DMS 273 treated with DMSO at 0.1 percent for 48 hours (cell line): ENCODE results near the gene MORF4L2.

Experiments
- DNase-seq: peaks from one replicate; lab custom pipeline; 2025; lab: John Stamatoyannopoulos, UW

MORF4L2 gene, protein sequence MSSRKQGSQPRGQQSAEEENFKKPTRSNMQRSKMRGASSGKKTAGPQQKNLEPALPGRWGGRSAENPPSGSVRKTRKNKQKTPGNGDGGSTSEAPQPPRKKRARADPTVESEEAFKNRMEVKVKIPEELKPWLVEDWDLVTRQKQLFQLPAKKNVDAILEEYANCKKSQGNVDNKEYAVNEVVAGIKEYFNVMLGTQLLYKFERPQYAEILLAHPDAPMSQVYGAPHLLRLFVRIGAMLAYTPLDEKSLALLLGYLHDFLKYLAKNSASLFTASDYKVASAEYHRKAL

DNA sequence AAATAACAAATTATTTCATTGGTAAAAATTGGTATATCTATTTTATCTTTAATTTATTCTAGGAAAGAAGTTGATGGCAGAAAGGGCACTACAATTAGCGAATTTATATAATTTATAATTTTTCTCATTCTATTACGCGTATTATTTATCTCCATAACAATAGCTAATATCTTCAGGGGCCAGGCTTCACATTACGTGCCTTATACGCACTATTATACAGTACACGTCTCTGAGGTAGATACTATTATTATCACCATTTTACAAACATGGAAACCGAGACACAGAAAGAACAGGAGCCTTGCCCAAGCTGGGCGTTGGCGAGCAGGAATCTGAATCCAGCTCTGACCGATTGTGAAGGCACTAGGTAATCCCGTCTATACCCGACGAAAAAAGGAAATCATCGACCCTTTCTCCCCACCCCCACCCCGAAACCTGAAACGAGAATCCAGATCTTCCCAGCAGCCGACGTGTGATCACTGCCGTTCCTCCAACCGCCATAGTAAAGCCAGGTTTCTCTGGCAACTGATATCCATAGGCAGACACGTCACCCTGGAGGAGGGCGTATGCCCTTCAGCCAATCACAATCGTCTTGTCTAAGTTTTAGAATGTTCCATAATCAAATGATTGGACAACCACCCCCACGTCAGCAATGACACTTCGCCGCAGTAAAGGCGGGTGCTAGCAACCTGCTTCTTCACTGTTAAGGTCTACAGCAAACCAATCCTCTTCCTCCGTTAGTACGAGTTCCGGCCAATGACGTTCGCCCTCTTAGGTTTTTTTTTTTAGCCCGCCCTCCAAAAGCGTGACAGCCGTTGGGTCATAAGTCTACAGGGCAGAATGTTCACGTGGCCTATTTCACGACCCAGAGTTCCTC is at the start of gene MORF4L2:
MORF4L2 (minus strand) TSS at position 501 of the 874 bp plus-strand sequence. CDS start 9,672 bp downstream, outside the sequence.
- DNase-seq, result peak; percentile 96

GRCh38 chrX:103734125-103734760 is 47.7 kb upstream of the MORF4L2 start:
- DNase-seq, result no peak

- no peak for DNase-seq
Observed at GRCh38 chrX:103733017-103733416, 46.5 kb upstream of the MORF4L2 start.

DNA sequence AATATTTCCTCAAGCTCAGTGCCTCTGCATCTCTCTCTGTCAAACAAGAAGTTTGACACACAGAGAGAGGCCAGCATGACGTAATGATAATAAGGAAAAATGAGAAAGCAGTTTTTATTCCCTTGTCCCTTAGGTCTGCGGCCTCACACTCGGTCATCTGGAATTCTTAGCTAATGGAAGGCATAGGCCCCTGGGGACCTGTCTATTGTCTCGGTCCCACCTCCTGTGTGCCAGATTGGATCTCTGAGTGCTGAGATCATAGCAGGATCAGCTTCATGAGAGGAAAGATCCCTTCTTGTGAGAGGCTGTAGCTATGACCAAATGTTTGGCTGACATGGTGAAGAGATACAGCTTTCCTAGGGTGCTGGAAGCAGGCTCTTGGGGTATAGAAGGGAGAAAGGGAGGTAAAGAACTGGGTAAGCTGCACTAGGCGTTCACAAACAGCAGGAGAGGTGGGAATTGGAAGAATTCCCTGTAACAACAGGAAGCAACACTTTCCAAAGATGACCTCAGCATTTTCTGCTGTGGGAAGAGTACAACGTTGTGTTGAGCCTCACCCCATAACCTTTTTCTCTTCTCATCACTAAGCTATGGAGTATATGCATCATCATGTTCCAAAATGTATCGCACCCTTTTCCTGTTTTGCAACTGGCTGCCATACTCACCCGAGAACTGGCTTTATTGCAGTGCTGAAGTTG is 44.4 kb upstream of the MORF4L2 start:
- DNase-seq, result no peak

GRCh38 chrX:103730147-103730795 is 43.8 kb upstream of the MORF4L2 start:
- no peak for DNase-seq

GRCh38 chrX:103729015-103729414 is 42.5 kb upstream of the MORF4L2 start:
- DNase-seq, result no peak

DNA sequence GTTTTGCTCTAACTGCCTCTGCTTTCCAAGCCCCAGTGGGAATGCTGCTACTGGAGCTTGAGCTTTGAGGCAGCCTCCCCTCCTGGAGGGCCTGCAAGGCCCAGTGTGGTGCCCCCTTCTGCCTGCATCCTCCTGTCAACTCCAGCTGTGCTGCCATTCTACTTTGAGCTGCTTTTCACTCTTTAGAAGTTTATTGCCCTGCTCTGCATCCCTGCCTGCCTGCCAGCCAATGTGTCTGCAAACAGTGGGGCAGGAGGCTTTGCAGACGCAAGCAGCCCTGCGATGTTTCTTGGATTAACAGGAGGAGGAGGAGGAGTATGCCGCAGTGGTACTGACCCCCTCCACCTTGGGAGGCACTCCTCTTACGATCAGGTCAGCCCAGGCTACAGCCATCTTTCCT is 40.6 kb upstream of the MORF4L2 start:
- DNase-seq, result no peak

DNA sequence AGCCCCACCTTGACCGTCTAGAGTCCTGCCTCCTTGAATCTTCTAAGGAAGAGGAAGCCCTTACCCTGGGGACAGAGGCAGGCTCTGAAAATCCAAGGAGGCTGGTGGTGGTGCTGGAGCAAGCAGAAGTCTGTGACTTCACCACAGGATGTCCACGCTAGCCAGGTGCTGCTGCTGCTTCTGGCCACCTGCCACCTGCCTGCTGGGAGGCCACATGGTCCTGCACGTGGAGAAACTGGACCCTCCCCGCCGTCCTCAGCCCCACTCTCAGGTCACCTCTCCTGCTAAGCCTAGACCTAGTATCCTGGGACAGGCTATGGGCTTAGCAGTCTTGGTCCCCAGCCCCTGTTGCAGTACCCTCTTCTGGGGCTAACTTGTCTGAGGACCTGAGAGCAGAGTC is 40.0 kb upstream of the MORF4L2 start:
- no peak for DNase-seq

DNA sequence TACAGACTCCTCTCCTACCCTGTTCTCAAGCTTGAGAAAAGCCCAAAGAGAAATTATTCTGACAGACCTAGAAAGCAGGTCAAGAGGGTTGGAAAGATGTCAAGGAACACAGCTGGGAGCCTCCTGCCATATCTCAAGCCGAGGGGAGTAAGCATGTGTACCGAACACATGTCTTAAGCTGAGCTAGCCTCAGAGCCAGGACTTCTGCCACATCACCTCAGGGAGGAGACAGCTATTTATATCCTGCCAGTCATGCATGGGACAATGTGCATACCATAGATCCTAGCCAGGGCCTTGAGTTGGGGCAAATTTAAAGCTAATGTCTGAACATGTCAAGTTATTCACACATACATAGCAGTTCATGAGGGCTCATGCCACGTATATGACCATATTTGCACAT is 36.0 kb upstream of the MORF4L2 start:
- DNase-seq, result no peak

DNA sequence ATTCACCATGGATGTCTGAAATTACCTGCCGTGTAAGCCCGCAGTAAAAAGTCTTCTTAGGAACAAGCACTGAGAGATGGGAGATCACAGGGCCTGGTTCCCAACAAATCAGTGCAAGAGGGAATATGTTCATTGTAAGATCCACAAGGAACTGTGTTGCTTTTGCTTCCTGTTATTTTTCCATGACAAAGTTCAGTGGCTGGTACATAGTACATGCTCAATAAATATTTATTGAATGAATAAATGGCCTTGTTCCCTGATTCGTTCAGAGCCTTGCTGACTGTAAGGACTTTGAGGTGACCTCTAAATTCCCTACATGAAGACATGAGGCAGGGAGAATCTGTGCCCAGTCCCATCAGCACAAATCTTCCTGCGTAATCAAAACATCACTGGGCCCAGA is 31.6 kb upstream of the MORF4L2 start:
- no peak for DNase-seq

DNA sequence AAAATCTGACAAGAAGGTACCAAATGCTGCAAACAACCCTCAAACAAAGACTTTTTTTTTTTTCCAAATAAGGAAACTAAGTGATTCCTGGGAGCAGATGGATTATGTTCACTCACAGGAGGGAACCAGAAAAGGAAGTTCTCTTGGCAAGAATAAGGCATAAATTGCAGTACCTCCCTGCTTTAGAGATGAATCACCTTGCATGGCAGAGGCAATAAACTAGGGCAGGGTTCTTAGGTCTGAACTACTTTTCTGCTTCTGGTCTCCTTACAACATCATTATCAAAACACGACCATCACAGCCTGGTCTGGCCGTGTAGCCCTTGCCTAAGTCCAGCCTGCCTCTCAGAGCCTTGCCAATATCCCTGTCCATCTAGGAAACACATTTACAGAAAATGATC is 30.5 kb upstream of the MORF4L2 start:
- DNase-seq, result no peak

- no peak for DNase-seq
Observed at GRCh38 chrX:103710609-103711008, 24.1 kb upstream of the MORF4L2 start, which contains the start of gene TMEM31. Gene TMEM31 (plus strand): TSS chrX:103710909. CDS start chrX:103712259, 1,350 bp downstream.

DNA sequence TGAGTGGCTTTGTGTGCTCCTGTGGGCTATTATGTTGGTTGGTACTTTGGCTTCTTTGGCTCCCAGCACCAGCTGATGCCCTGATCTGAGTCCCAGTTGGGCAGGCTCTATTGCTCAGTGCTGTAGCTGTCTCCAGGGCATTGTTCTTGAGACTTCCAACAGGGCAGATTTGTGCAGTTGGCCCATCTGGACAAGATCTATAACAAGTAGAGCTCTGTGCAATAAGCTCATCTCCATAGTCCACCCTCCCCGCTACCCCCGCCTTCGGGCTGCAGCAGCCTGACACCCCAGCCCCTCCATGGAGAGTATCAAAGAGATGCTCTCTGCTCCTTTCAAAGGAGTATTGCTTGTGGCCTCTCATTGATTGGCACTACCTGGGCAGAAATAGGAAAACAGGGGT is 18.4 kb upstream of the MORF4L2 start:
- no peak for DNase-seq

GRCh38 chrX:103699243-103699642 is 12.7 kb upstream of the MORF4L2 start:
- DNase-seq, result no peak

DNA sequence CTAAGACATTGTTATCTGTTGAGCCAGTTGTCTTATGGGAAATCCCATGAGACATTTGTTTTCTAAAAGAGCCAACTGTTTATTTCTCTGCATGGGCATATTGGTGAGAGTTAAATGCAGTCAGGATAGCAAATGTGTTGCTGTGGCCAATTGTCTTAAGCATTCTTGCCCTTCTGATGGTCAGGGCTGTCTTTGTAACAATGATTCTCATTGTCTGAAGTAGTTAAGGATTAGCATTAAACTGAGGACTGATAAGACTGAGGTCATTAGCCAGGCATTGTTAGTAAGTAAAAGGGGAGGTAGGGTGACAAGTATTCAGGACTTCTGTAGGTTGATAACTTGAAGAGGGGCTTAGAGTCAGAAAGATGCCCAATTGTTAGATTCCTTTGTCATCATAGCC is 11.2 kb upstream of the MORF4L2 start:
- DNase-seq, result no peak

- no peak for DNase-seq
Observed at GRCh38 chrX:103691059-103691458, 4.6 kb upstream of the MORF4L2 start.

DNA sequence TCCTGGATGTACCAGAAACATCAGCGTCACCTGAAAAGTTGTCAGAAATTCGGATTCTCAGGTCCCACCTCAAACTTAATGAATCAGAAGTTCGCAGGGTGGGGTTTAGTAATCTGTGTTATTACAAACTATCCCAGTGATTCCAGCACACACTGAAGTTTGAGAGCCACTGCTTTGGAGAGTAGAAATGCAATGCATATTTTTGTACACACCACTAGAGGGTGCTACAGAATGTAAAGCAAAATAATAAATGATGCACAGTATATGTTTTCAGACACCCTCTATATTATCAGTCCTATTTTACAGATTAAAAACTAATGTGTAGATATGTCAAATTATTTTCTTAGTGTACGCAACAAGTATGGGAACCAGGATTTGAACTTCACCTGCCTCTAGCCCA is 2.4 kb upstream of the MORF4L2 start:
- peak; percentile 50 for DNase-seq

DNA sequence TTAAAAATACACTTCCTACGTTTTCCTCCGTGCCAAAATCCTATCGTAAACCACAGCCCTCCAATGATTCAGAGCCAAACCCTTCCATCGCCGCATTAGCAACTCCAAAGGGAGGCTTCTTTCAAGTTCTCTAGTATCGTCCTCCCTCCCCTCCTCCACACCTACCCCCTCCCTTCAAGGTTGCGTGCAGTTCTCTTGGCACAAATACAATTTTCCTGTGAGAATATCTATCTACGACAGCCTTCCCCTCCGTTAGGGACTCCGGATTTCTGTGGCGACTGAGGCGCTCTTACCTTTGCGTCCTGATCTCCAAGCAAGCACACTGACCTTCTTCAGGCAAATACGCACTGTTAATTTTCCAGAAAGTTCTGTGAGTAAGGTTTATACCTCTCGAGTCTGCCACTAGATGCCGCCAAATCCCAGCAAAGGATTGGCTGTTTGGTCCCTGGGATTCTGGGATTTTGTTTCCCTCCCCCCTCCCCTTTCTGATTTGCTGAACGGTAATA is 1.2 kb upstream of the MORF4L2 start:
- peak; percentile 58 for DNase-seq

GRCh38 chrX:103687073-103687695 is 685 bp upstream of the MORF4L2 start:
- peak; percentile 76 for DNase-seq

DNA sequence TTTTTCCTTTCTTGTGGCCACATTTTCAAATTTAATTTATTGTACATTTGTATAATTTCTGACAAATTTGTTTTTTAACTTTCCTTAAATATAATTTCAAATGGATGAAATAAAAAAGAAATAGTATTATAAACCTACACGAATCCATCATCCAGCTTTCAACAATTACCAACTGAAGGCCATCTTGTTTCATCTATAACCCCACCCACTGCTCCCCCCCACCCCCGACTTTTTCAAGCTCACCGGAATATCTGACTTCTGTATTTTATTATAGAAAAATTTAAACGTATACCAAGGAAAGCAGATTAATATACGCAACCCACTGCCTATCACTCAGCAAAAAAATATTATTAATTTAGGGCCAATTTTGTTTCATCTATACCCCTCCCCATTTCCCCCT is 1.1 kb downstream of the MORF4L2 start:
- DNase-seq, result no peak

- DNase-seq, result no peak
Observed at GRCh38 chrX:103681443-103681842, 5.1 kb downstream of the MORF4L2 start.
